ENCODE results near the gene NLN. TPM values are rescaled to one million over a fixed set of nuclear protein-coding genes. Genes with fewer than 3 reads are reported as not detected.

NLN gene
- total RNA-seq, 4 donors from 2014 or later: 20.4 to 29.9 (median 27.9) TPM

DNA sequence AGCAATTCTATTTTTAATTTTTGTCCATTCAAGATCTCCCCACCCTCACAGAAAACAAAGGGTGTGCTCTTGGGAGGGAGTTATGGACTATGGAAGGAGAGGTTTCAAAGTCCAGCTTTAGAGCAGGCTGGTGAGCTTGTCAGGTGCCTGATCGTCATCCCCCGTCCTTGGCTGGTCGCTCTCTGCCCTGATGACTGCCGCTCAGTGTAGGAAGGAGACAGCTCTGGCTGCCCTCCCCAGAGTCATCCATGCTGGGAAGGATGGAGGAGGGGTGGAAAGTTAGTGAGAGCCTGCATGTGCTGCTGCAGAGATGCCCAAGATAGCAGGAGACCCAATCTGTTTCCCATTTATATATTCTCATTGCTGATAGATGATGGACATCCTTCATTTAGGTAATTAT, 96.6 kb downstream of the NLN start:
- no peak overlapping the region for H3K27ac ChIP-seq
- H3K4me1 ChIP-seq: peaks cover 5 to 9% of the 10 kb centered on the region in 2 donors
- intact Hi-C loops (cut with DNase I; ENCODE audit: low total_unique reads): no loop called here
- H3K9me3 ChIP-seq: no peaks in the 10 kb centered on the region
- DNase-seq (no peak), ATAC-seq (no peak)
- in situ Hi-C loops (cut with MboI; ENCODE audit: low sequenced_read_pairs in 4 of 4): no loop called here
- no peak overlapping the region for H3K4me3 ChIP-seq
- TF ChIP-seq, protein P1, sequence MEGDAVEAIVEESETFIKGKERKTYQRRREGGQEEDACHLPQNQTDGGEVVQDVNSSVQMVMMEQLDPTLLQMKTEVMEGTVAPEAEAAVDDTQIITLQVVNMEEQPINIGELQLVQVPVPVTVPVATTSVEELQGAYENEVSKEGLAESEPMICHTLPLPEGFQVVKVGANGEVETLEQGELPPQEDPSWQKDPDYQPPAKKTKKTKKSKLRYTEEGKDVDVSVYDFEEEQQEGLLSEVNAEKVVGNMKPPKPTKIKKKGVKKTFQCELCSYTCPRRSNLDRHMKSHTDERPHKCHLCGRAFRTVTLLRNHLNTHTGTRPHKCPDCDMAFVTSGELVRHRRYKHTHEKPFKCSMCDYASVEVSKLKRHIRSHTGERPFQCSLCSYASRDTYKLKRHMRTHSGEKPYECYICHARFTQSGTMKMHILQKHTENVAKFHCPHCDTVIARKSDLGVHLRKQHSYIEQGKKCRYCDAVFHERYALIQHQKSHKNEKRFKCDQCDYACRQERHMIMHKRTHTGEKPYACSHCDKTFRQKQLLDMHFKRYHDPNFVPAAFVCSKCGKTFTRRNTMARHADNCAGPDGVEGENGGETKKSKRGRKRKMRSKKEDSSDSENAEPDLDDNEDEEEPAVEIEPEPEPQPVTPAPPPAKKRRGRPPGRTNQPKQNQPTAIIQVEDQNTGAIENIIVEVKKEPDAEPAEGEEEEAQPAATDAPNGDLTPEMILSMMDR (IDR thresholded peaks at IDR 0.05 in 4 of 5, conservative IDR thresholded peaks at IDR 0.05 in 1 of 5): no peak
- TF ChIP-seq POLR2A (IDR thresholded peaks at IDR 0.05): no peak
- H3K36me3 ChIP-seq: peaks cover 0 to 20% of the 10 kb centered on the region in 2 donors
- no peaks in the 10 kb centered on the region for H3K27me3 ChIP-seq

DNA sequence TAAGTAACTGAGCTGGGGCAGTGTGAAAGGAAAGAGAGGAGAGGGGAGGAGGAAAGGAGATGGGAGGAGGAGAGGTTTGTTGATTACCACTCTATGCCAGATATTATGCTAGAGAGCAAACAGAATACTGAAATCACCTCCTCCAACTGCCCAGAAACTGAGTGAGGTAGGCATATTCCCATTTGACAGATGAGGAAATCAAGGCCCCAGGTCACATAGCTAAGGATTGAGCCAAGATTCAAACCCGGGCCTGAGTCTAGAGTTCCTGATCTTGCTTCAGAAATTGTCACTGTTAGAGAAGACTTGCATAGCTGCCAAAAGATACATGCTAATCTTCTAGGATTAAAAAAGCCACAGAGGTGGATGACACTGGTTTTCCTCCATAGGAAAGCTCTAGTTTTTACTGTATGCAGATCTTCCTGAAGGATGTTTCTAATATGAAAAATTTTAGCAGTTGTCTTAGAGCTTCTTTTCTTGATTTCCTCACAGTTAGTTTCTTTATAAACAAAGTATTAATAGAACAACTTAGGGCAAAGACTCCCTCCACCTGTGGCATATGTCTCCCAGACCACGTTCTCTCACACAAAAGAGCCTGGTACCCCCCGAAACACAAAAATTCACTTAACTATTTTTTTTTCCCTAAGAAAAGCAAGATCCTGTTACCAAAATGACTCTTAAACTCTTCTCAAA, 97.4 kb downstream of the NLN start:
- intact Hi-C loops (cut with DNase I; ENCODE audit: low total_unique reads) (no loop called here), in situ Hi-C loops (cut with MboI; ENCODE audit: low sequenced_read_pairs in 4 of 4) (no loop called here)
- Histone ChIP-seq H3K4me1 (peaks cover 6 to 13% of the 10 kb centered on the region in 2 donors), H3K27ac (no peak overlapping the region), H3K27me3 (no peaks in the 10 kb centered on the region), H3K9me3 (no peaks in the 10 kb centered on the region), H3K36me3 (peaks cover 0 to 12% of the 10 kb centered on the region in 2 donors), H3K4me3 (no peak overlapping the region)
- no peak for ATAC-seq
- TF ChIP-seq, protein P1 (IDR thresholded peaks at IDR 0.05 in 4 of 5, conservative IDR thresholded peaks at IDR 0.05 in 1 of 5): no peak
- TF ChIP-seq POLR2A (IDR thresholded peaks at IDR 0.05): no peak
- DNase-seq: no peak

DNA sequence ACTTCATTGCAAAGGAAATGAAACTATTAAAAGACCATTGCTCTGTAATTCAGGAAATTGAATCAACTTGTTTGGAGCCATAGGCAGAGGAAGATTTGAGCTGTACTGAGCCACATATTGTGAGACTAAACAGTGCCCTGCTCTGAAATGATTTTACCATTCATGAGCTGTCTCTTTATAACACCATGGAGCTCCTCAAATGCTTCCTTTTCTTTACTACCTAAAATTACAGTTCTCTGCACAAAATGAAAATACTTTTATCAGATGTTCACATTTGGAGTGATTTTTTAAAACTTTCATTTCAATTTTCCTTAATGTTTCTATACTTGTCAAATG, 97.9 kb downstream of the NLN start:
- TF ChIP-seq, protein P1 (IDR thresholded peaks at IDR 0.05 in 4 of 5, conservative IDR thresholded peaks at IDR 0.05 in 1 of 5): no peak
- TF ChIP-seq POLR2A (IDR thresholded peaks at IDR 0.05): no peak
- H3K4me3 ChIP-seq: no peak overlapping the region
- intact Hi-C loops (cut with DNase I; ENCODE audit: low total_unique reads): no loop called here
- peaks cover 0 to 11% of the 10 kb centered on the region in 2 donors for H3K36me3 ChIP-seq
- in situ Hi-C loops (cut with MboI; ENCODE audit: low sequenced_read_pairs in 4 of 4): no loop called here
- peaks cover 6 to 13% of the 10 kb centered on the region in 2 donors for H3K4me1 ChIP-seq
- DNase-seq (no peak), ATAC-seq (no peak)
- H3K27ac ChIP-seq: no peak overlapping the region
- no peaks in the 10 kb centered on the region for H3K27me3 ChIP-seq
- H3K9me3 ChIP-seq: no peaks in the 10 kb centered on the region

DNA sequence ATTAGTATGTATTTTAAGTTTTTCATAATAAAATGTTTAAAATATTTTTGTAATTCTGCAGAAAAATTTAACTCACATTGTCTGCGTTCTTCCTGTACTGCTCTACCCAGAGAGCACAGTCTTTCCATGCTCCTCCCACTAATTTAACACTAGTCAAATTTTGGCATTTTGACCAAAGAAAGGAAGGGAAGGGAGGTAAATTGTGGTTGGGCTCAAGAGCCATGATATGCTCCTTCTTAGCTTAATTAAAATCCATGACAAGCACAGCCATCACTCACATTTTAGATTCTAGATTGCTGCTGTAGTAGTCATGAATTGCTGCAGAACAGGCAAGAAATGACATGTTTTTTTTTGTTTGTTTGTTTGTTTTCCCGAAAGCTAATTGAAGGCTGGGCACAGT, 98.4 kb downstream of the NLN start:
- Histone ChIP-seq H3K36me3 (peaks cover 0 to 11% of the 10 kb centered on the region in 2 donors), H3K9me3 (no peaks in the 10 kb centered on the region), H3K27ac (no peak overlapping the region), H3K27me3 (no peaks in the 10 kb centered on the region), H3K4me3 (no peak overlapping the region), H3K4me1 (peaks cover 6 to 13% of the 10 kb centered on the region in 2 donors)
- ATAC-seq (no peak), DNase-seq (no peak)
- intact Hi-C loops (cut with DNase I; ENCODE audit: low total_unique reads): no loop called here
- no peak for TF ChIP-seq POLR2A (IDR thresholded peaks at IDR 0.05)
- TF ChIP-seq, protein P1 (IDR thresholded peaks at IDR 0.05 in 4 of 5, conservative IDR thresholded peaks at IDR 0.05 in 1 of 5): no peak
- in situ Hi-C loops (cut with MboI; ENCODE audit: low sequenced_read_pairs in 4 of 4): no loop called here

DNA sequence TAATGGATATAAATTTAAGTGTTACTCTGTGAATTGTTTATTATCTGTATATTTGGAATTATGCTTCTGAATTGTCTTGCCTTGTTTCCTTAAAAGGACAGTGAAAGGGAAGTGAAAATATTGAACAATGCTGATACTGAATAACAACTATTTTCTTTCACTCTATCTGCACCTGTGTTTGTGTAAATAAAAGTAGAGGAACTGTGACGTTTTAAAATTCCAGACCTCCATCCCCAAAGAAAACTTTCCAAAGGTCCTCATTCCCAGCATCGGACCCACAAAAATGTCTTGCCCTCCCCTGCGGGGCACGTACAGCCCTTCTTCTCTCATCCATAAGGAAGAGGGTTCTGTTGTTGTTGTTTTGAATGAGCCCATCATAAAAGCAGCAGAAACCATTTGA, 100.0 kb downstream of the NLN start:
- no peak overlapping the region for H3K4me3 ChIP-seq
- H3K9me3 ChIP-seq: no peaks in the 10 kb centered on the region
- intact Hi-C loops (cut with DNase I; ENCODE audit: low total_unique reads): no loop called here
- H3K4me1 ChIP-seq: peaks cover 6 to 13% of the 10 kb centered on the region in 2 donors
- H3K27me3 ChIP-seq: no peaks in the 10 kb centered on the region
- TF ChIP-seq, protein P1 (IDR thresholded peaks at IDR 0.05 in 4 of 5, conservative IDR thresholded peaks at IDR 0.05 in 1 of 5): no peak
- no peak for TF ChIP-seq POLR2A (IDR thresholded peaks at IDR 0.05)
- peaks cover 0 to 1% of the 10 kb centered on the region in 2 donors for H3K36me3 ChIP-seq
- H3K27ac ChIP-seq: no peak overlapping the region
- in situ Hi-C loops (cut with MboI; ENCODE audit: low sequenced_read_pairs in 4 of 4): no loop called here
- no peak for ATAC-seq
- no peak for DNase-seq

Data from gastrocnemius medialis (tissue), 4 donors.